HG03558 (cell line): ENCODE data around the gene SPNS2.

Experiments used
- ATAC-seq: cut with Tn5 transposase; IDR thresholded peaks from one replicate; pipeline ENCODE4 v1.9.1; 2021; ENCODE audit warnings: moderate number of reproducible peaks; ENCODE audit not compliant: unreplicated experiment; ENCODE audit errors: extremely low read depth

The SPNS2 gene, protein sequence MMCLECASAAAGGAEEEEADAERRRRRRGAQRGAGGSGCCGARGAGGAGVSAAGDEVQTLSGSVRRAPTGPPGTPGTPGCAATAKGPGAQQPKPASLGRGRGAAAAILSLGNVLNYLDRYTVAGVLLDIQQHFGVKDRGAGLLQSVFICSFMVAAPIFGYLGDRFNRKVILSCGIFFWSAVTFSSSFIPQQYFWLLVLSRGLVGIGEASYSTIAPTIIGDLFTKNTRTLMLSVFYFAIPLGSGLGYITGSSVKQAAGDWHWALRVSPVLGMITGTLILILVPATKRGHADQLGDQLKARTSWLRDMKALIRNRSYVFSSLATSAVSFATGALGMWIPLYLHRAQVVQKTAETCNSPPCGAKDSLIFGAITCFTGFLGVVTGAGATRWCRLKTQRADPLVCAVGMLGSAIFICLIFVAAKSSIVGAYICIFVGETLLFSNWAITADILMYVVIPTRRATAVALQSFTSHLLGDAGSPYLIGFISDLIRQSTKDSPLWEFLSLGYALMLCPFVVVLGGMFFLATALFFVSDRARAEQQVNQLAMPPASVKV

DNA sequence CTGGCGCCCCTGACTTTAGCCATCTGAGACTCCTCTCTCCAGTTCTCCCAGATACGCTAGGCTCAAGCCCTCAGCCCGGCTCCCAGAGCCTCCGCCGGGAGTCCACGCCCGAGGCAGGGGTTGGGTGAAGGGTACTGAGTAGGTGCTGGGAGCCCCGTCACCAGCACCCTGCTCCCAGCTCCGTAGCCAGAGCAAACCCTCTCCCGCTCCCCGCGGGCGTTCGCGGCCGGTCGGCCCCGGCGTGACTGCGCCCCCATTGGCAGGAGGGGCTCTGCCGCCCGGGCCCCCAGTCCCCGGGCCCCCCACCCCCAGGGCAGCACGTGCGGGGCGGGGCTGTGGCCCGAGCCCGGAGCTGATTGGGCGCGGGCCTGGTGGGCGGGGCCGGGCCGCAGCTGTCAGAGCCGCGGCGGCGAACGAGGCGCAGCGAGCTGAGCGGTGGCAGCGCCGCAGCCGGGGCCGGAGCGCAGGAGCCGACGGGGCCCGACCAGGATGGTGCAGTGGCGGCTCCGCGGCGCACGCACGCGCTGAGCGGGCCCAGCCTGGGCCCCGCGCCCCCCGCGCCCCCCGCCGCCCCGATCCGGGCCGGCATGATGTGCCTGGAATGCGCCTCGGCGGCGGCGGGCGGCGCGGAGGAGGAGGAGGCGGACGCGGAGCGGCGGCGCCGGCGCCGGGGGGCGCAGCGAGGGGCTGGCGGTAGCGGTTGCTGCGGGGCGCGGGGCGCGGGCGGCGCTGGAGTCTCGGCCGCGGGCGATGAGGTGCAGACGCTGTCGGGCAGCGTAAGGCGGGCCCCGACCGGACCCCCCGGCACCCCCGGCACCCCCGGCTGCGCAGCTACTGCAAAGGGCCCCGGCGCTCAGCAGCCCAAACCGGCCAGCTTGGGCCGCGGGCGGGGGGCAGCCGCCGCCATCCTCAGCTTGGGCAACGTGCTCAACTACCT, at the start of gene SPNS2:
Gene SPNS2 (plus strand): TSS at position 421 of the 937 bp plus-strand sequence. CDS start 167 bp downstream, at position 588.
- ATAC-seq: no peak

DNA sequence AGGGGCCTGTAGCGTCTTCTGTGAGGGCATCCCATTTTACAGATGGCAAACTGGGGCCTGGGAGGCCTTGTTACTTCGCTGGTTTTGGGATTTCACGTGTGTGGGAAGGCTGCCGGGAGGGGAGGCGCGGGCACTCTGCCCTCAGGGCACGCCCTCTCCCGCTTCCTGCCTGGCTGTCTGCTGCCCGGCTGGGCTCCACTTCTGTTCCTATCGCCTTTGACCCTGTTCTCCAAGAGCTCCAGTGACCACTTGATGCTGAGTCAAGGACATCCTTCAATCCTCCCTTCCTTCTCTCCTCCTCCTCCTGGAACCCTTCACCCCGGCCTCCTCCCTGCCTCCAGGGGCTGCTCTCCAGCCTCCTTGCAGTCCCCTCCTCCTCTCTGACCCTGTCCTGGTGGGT, 48.9 kb upstream of the SPNS2 start:
- ATAC-seq: no peak

DNA sequence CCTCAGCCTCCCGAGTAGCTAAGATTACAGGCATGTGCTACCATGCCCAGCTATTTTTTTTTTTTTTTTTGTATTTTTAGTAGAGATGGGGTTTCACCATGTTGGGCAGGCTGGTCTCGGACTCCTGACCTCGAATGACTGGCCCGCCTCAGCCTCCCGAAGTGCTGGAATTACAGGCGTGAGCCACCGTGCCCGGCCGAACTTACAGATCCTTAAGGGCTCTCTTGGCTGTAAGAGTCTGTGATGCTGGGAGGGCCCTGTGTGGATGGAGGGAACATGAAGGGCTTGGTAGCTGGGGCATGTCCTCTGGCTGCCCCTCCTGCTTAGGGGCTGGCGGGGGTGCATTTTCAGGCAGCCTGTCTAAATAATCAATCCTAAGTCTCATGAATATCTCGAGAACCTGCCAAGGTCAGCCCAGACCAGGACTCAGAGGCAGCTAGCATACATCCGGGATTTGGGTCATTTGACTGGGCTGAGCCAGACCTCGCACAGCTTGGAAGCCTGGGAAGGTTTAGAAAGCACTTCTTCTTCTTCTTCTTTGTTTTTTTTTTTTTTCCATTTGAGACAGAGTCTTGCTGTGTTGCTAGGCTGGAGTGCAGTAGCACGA, 47.9 kb upstream of the SPNS2 start:
- no peak for ATAC-seq

DNA sequence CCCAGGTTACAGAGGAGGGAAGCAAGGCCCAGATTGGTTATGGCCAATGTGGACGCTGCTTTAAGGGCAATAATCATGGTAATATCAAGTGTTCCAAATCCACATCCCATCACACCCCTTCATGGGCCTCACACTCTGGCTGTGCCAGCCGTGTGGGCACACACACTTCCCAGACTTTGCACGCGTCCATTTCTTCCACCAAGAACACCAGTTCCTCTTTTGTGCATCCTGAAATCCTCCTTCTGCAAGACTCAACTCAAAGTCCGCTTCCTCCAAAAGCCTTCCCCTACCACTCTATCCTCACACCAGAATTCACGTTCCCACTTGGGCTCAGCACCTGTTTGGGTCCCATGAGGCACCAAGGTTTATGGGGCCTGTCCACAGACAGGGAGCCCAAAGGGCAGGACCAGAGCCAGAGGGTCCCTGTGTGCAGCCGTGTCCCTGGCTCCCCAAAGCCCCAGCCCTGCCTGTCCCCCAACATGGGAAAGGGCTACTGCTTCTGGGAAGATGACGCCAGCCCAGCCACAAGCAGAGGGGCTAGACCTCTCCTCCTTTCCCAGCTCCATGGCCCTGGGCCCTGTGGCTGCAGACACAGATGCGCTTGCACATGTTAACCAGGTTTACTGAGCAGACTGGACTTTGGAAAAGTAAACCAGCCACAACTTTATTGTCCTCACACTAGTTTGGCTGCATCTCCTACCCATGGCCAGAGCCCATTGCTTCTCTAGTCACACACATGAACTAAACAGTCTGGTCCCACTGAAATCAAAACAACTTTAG, 44.7 kb upstream of the SPNS2 start:
- no peak for ATAC-seq

DNA sequence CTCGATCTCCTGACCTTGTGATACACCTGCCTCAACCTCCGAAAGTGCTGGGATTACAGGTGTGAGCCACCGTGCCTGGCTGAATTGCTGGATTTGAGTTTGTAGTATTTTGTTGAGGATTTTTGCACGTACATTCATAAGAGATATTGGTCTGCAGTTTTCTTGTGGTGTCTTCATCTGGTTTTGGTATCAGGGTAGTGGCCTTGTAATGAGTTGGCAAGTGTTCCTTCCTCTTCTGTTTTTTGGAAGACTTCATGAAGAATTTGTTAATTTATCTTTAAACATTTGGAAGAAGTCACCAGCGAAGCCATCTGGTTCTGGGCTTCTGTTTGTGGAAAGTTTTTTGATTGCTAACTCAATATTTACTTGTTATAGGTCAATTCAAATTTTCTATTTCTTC, 38.0 kb upstream of the SPNS2 start:
- no peak for ATAC-seq

DNA sequence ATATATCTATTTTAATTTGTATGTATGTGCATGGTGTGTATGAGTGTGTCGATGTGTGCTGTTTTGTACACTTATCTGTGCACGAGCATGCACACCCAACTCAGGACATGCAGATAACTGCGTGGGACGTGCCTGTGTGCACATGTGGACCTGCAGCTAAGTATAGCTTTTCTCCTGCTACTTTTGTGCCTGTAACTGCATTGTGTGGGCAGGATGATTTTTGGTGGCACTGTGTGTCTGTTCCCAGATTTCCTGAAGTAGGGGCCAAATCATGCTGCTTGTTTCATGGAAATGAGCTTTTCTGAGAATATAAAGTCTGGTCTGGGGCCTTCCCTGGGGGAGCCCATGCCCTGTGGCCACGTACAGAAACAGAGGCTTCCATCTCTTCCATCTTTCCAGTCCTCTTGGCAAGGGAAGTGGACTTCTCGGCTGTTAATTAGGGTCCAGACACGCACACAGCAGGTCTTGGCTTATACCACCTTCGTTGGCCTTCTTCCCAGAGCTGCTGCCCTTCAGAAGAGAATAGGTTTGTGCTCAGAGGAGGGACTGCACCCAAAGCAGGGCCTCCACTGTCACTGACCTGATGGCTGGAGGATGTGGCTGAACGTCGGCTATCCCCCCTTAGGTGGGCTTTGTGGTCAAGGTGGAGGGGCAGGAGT, 34.7 kb upstream of the SPNS2 start:
- ATAC-seq: no peak

DNA sequence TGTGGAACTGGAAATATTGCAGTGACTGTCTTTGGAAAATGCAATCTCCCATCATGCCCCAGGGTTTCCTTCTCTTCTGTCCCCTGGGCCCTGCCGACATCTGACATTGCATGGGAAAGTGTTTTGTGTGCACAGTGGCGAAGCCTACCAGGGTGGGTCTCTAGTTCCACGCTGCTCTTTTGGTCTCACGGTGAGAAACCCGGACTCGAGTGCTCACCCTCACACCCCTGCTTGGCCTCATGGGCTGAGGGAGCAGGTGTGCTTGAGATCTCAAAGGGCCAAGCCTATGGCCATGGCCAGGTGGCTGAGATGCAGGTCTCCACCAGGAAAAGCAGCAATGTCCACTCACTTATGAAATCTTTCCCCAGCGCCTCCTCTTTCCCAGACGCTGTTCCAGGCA, 32.9 kb upstream of the SPNS2 start:
- ATAC-seq: no peak

DNA sequence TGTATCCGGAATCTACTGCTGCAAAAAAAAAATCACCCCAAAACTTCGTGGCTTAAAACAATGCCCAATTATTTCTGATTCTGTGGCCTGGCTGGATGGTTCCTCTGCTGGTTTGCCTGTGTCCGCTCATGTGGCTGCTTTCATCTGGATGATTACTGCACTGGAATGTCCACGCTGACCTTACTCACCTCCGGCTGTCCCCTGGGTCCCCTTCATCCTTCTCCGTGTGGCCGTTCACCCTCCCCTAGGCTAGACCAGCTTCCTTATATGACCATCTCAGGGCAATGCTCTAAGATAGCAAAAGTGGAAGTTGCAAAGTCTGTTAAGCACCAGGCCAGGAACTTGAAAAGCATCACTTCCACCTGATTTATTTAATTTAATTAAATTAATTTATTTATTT, 31.4 kb upstream of the SPNS2 start:
- ATAC-seq: no peak

DNA sequence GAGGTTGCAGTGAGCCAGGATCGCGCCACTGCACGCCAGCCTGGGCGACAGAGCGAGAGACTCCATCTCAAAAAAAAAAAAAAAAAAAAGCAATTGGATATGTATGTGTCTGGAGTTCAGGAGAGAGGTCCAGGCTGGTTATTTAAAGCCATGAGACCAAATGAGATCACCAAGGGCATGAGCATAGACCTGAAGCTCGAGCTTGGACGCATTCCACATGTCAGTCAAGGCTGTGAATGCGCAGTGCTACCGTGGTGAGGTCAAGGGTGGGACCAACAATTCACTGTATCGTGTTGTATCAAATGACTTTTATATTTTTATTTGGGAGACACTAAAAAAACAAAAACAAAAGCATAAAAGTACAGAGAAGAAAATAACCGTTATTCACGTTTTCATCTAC, 29.1 kb upstream of the SPNS2 start:
- no peak for ATAC-seq

DNA sequence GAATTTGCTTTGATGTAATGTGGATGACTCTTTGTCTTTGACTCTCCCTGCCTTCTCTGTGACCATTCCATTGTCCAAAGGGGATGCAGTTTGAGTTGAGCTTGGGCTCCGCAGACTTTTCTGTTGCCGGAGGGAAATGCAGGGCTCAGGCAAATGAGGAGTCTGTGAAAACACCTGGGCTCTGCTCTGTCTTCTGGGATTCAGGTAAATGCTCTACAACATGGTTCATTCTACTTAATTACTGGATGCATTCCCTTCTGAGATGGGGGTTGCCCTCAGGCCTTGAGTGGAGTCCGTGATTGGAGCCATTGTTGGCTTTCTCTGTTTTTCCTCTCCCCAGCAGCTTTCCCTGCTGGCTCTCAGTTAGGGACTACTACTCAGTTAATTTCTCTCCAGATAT, 26.4 kb upstream of the SPNS2 start:
- ATAC-seq: no peak

DNA sequence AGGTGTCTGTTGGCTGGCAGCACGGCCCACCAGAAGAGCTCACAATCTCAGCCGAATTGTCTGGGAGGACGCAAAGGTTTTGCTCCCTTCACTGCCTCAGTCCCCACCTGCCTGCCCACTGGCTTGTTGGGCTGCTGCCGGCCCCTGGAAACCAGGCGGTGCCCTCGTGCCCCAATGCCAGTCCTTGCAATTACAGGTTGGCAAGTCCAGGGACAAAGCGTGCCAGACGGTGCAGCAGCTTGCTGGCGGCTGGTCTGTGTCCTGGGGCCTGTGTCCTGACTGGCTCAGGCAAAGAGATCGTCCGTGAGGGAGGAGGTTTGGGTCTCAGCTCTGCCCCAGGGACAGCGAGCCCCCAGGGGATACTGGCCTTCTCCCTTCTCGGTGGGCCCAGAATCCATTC, 24.6 kb upstream of the SPNS2 start:
- no peak for ATAC-seq

DNA sequence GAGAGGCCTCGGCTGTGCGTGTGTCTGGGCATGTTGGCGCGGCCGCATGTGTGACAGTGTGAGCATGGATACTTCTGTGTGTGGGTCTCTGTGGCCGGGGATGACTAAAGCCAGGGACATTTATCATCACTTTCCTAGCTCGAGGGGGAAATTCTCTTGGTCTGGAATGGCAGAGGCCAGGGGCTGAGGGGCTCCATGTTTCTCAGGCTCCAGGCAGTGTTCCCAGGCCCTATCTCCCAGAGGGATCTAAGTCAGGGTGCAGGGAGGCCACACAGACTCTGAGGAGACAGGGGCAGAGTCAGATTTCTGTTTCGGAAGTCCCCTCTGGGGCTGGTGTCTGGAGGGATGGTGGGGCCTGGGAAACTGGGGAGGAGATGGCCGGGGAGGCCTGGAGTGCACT, 23.7 kb upstream of the SPNS2 start:
- no peak for ATAC-seq

DNA sequence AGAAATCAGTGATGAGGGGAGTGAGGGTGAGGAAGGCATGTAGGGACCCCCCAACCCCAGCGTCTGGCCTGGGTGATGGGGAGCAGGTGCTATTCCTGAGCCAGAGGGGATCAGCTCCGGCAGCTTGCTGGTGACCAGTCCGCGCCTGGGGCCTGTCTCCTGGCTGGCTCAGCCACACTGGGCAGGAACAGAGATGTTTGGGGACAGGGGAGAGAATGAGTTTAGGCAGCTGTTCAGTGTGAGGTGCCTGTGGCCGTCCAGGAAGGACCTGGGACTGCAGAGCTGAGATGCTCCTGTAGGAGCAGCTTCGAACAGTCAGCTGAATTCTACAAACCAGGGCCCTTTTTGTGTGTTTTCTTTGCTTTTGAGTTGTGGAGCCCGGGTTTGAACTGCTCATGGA, 23.2 kb upstream of the SPNS2 start:
- ATAC-seq: no peak

DNA sequence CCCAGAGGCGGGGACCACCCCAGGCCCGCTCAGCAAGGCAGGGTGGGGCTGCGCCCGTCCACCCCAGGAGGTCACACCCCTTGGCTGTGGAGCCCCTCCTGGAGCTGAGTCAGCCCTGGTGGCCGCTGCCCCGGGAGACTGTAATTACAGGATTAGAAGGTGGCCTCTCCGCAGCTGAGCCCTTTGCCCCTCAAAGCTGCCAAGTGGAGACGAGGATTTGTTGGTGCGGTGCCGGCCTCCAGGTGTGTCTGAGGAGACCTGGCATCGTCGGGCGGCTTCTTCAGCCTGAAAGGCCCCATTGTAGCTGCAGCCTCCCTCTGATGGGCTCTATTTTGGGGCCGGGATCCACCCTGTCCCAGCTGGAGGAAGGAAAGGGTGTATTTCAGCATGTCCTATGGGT, 22.7 kb upstream of the SPNS2 start:
- ATAC-seq: no peak

DNA sequence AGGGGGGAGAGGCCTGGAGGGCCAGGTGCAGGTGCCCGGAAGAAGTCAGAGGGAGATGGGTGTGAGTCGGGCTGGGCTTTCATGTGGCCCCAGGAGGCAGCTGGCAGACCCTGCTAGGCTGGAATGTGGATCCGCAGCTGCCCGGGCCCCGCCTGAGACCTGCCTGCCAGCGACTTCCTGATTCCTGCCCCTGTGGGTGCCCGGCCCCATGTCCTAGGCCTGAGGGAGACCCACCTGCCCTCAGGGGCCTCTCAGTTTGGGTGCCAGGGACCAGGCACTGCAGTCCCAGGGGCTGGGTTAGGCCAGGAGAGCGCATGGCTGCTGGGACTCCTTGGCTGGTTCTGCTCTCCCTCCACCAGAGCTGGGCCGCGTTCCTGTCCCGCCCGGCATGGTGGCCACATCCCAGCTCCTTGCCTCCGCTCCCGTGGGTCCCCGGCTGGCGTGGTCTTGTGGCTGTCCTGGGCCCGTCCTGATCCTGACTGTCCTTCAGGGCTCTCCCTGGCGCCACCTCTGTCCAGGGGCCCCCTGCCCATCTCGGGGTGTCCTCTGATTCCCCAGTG, 22.1 kb upstream of the SPNS2 start:
- no peak for ATAC-seq

DNA sequence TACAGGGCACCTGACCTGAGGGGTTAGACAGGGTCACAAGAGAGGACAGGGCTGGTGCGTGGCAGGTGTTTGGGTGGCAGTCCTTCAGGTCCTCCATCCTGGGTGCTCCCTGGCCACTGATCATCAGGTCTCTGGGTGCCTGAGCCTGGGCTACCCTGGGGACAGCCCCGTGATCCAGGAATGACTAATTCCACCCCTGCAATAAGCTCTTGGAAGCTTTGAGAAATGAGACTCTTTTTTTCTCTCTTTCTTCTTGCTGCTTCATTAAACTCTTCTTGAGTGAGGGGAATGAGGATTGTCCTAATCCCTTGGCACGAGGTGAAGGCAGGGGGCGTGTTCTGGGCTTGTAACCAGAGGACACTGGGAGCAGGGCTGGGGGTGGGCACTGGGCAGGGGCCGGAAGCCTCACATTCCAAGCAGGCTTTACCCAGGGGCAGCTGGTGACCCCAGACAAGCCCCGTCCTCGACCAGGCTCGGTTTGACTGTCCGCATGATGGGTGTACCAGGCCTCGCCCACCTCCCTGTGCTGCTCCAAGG, 21.4 kb upstream of the SPNS2 start:
- no peak for ATAC-seq

DNA sequence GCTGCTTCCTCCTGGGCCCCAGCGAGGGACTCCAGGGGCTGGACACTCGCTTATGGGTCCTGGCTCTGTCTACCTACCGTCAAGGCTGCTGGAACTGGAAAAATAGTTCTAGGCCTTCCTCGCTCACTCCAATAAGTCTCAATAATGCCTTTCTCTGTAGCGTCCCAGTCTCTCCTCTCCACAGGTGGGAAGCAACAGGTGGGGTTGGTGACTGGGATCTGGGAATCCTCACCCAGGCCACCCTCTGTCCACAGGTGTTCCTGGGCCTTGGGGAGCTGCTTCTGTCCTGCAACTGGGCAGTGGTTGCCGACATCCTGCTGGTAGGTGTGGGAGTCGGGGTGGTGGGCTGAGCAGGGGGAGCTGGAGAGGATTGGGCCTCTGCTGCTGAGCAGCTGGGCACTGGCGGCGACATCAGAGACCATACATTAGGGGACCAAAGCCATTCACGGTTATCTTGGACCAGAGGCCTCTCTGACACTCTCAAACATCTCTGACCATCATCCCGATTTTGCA, 20.3 kb upstream of the SPNS2 start:
- ATAC-seq: no peak

DNA sequence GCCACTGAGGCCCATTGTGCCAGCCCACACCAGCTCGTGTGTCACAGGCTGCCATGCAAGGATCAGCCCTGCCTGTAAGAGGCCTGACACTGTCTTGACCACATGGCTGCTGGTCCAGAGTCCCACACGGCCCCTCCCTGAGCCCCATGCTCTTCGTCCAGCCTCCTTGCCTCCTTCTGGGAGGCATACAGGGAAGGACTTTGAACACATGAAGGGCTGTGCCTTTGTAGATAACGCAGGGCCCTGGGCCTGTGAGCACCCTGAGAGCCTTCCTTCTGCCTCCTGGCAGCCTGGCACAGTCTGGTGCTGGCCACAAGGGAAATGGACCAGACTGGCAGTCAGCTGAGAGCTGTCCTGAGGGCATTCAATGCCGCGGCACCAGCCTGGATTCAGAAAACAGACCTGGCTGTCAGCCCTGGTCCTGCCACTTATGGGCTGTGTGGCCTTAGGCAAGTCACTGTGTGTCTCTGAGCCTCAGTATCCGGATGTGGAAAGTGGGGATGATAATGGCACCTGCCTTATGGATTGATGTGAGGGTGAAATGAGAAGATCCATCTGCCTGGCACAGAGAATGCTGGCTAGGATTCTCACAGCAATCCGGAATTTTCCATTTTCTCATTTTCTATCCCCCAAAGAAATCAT, 19.2 kb upstream of the SPNS2 start:
- ATAC-seq: no peak
